ENCODE data around the gene MYLK4.
A peak's percentile ranks its signal among the peaks of the same experiment; 100 is the strongest.

Gene MYLK4

GRCh38 chr6:2626401-2626800 lies 124.3 kb downstream of the MYLK4 start:
- Histone ChIP-seq H2BK120ac (ENCODE audit: low read depth, low read length) (no peak overlapping the region), H3K14ac (ENCODE audit: low read length in 2 of 2) (no peak overlapping the region), H3K36me3 (ENCODE audit: control insufficient read depth in 1 of 2, insufficient read depth in 2 of 2, low read depth in 1 of 2, low read length in 2 of 2) (no peaks in the 10 kb centered on the region), H3K18ac (ENCODE audit: low read depth in 1 of 2, low read length in 2 of 2) (no peak overlapping the region), H3K4me3 (ENCODE audit: insufficient read depth in 1 of 2, low read depth in 1 of 2, low read length in 2 of 2) (no peak overlapping the region), H3K27me3 (ENCODE audit: control insufficient read depth in 1 of 2, insufficient read depth in 1 of 2, low read length in 2 of 2) (no peaks in the 10 kb centered on the region), H3K23ac (ENCODE audit: low read length in 2 of 2) (no peak overlapping the region), H3K9me3 (ENCODE audit: control insufficient read depth, low read length) (no peaks in the 10 kb centered on the region), H3K9ac (ENCODE audit: low read length) (no peak overlapping the region), H3K79me1 (replicated peaks; ENCODE audit: low read length, poor library complexity, severe bottlenecking) (no peaks in the 10 kb centered on the region), H4K8ac (ENCODE audit: low read length) (no peak overlapping the region), H2BK5ac (ENCODE audit: low read depth, low read length, poor library complexity, severe bottlenecking) (no peak overlapping the region), H2BK12ac (ENCODE audit: low read length in 2 of 2) (no peak overlapping the region), H2AFZ (ENCODE audit: low read depth, low read length) (no peak overlapping the region), H3K4me2 (ENCODE audit: low read length, poor library complexity, severe bottlenecking) (no peak overlapping the region), H4K91ac (ENCODE audit: low read length) (no peak overlapping the region), H2AK5ac (ENCODE audit: low read length, severe bottlenecking) (peak overlapping the region; percentile 44), H3K27ac (ENCODE audit: low read length, poor library complexity, severe bottlenecking) (no peak overlapping the region), H3K4ac (ENCODE audit: low read depth in 1 of 2, low read length in 2 of 2) (no peak overlapping the region), H2BK15ac (ENCODE audit: low read depth, poor library complexity, severe bottlenecking) (no peak overlapping the region), H3K4me1 (ENCODE audit: control insufficient read depth, insufficient read depth, low read depth, low read length) (peaks cover 7% of the 10 kb centered on the region)
- peak; percentile 36 for DNase-seq
- WGBS = 51% methylated on average over 7 of the region's 7 CpGs

GRCh38 chr6:2625581-2625980 lies 125.1 kb downstream of the MYLK4 start:
- H3K36me3 ChIP-seq (ENCODE audit: control insufficient read depth in 1 of 2, insufficient read depth in 2 of 2, low read depth in 1 of 2, low read length in 2 of 2) = no peaks in the 10 kb centered on the region
- H2BK15ac ChIP-seq (ENCODE audit: low read depth, poor library complexity, severe bottlenecking) = no peak overlapping the region
- H3K4me1 ChIP-seq (ENCODE audit: control insufficient read depth, insufficient read depth, low read depth, low read length) = peaks cover 3% of the 10 kb centered on the region
- H3K9me3 ChIP-seq (ENCODE audit: control insufficient read depth, low read length) = no peaks in the 10 kb centered on the region
- no peak overlapping the region for H3K9ac ChIP-seq (ENCODE audit: low read length)
- DNase-seq = peak; percentile 46
- no peak overlapping the region for H4K91ac ChIP-seq (ENCODE audit: low read length)
- H4K8ac ChIP-seq (ENCODE audit: low read length) = no peak overlapping the region
- H3K4ac ChIP-seq (ENCODE audit: low read depth in 1 of 2, low read length in 2 of 2) = no peak overlapping the region
- no peak overlapping the region for H2BK12ac ChIP-seq (ENCODE audit: low read length in 2 of 2)
- no peak overlapping the region for H2BK120ac ChIP-seq (ENCODE audit: low read depth, low read length)
- H2AFZ ChIP-seq (ENCODE audit: low read depth, low read length) = no peak overlapping the region
- WGBS = no CpG with 5 or more reads among the region's 1 CpG
- H2AK5ac ChIP-seq (ENCODE audit: low read length, severe bottlenecking) = no peak overlapping the region
- no peak overlapping the region for H3K23ac ChIP-seq (ENCODE audit: low read length in 2 of 2)
- no peak overlapping the region for H3K18ac ChIP-seq (ENCODE audit: low read depth in 1 of 2, low read length in 2 of 2)
- no peaks in the 10 kb centered on the region for H3K79me1 ChIP-seq (replicated peaks; ENCODE audit: low read length, poor library complexity, severe bottlenecking)
- no peak overlapping the region for H3K4me3 ChIP-seq (ENCODE audit: insufficient read depth in 1 of 2, low read depth in 1 of 2, low read length in 2 of 2)
- no peak overlapping the region for H2BK5ac ChIP-seq (ENCODE audit: low read depth, low read length, poor library complexity, severe bottlenecking)
- H3K14ac ChIP-seq (ENCODE audit: low read length in 2 of 2) = no peak overlapping the region
- no peak overlapping the region for H3K27ac ChIP-seq (ENCODE audit: low read length, poor library complexity, severe bottlenecking)
- peaks cover 2 to 5% of the 10 kb centered on the region in 2 experiments for H3K27me3 ChIP-seq (ENCODE audit: control insufficient read depth in 1 of 2, insufficient read depth in 1 of 2, low read length in 2 of 2)
- no peak overlapping the region for H3K4me2 ChIP-seq (ENCODE audit: low read length, poor library complexity, severe bottlenecking)

GRCh38 chr6:2624177-2624576 lies 126.5 kb downstream of the MYLK4 start:
- Histone ChIP-seq H3K9me3 (ENCODE audit: control insufficient read depth, low read length) (no peaks in the 10 kb centered on the region), H3K9ac (ENCODE audit: low read length) (no peak overlapping the region), H3K27ac (ENCODE audit: low read length, poor library complexity, severe bottlenecking) (no peak overlapping the region), H2AK5ac (ENCODE audit: low read length, severe bottlenecking) (no peak overlapping the region), H3K4ac (ENCODE audit: low read depth in 1 of 2, low read length in 2 of 2) (no peak overlapping the region), H2BK120ac (ENCODE audit: low read depth, low read length) (no peak overlapping the region), H4K91ac (ENCODE audit: low read length) (no peak overlapping the region), H4K8ac (ENCODE audit: low read length) (no peak overlapping the region), H3K4me3 (ENCODE audit: insufficient read depth in 1 of 2, low read depth in 1 of 2, low read length in 2 of 2) (no peak overlapping the region), H3K23ac (ENCODE audit: low read length in 2 of 2) (no peak overlapping the region), H3K79me1 (replicated peaks; ENCODE audit: low read length, poor library complexity, severe bottlenecking) (no peaks in the 10 kb centered on the region), H3K36me3 (ENCODE audit: control insufficient read depth in 1 of 2, insufficient read depth in 2 of 2, low read depth in 1 of 2, low read length in 2 of 2) (no peaks in the 10 kb centered on the region), H2BK15ac (ENCODE audit: low read depth, poor library complexity, severe bottlenecking) (no peak overlapping the region), H3K4me2 (ENCODE audit: low read length, poor library complexity, severe bottlenecking) (no peak overlapping the region), H2BK5ac (ENCODE audit: low read depth, low read length, poor library complexity, severe bottlenecking) (no peak overlapping the region), H3K14ac (ENCODE audit: low read length in 2 of 2) (no peak overlapping the region), H3K27me3 (ENCODE audit: control insufficient read depth in 1 of 2, insufficient read depth in 1 of 2, low read length in 2 of 2) (peaks cover 13% of the 10 kb centered on the region in 2 experiments), H2AFZ (ENCODE audit: low read depth, low read length) (no peak overlapping the region), H2BK12ac (ENCODE audit: low read length in 2 of 2) (no peak overlapping the region), H3K18ac (ENCODE audit: low read depth in 1 of 2, low read length in 2 of 2) (no peak overlapping the region), H3K4me1 (ENCODE audit: control insufficient read depth, insufficient read depth, low read depth, low read length) (no peaks in the 10 kb centered on the region)
- WGBS = 89% methylated on average over 12 of the region's 12 CpGs
- no peak for DNase-seq

- Histone ChIP-seq H4K91ac (ENCODE audit: low read length) (no peak overlapping the region), H3K4ac (ENCODE audit: low read depth in 1 of 2, low read length in 2 of 2) (no peak overlapping the region), H3K23ac (ENCODE audit: low read length in 2 of 2) (no peak overlapping the region), H3K4me3 (ENCODE audit: insufficient read depth in 1 of 2, low read depth in 1 of 2, low read length in 2 of 2) (no peak overlapping the region), H4K8ac (ENCODE audit: low read length) (no peak overlapping the region), H2BK12ac (ENCODE audit: low read length in 2 of 2) (no peak overlapping the region), H2AK5ac (ENCODE audit: low read length, severe bottlenecking) (no peak overlapping the region), H3K27me3 (ENCODE audit: control insufficient read depth in 1 of 2, insufficient read depth in 1 of 2, low read length in 2 of 2) (peaks cover 15 to 20% of the 10 kb centered on the region in 2 experiments), H2BK15ac (ENCODE audit: low read depth, poor library complexity, severe bottlenecking) (no peak overlapping the region), H3K9ac (ENCODE audit: low read length) (no peak overlapping the region), H3K4me2 (ENCODE audit: low read length, poor library complexity, severe bottlenecking) (no peak overlapping the region), H3K4me1 (ENCODE audit: control insufficient read depth, insufficient read depth, low read depth, low read length) (no peaks in the 10 kb centered on the region), H2BK5ac (ENCODE audit: low read depth, low read length, poor library complexity, severe bottlenecking) (no peak overlapping the region), H3K18ac (ENCODE audit: low read depth in 1 of 2, low read length in 2 of 2) (no peak overlapping the region), H3K79me1 (replicated peaks; ENCODE audit: low read length, poor library complexity, severe bottlenecking) (no peaks in the 10 kb centered on the region), H3K9me3 (ENCODE audit: control insufficient read depth, low read length) (no peaks in the 10 kb centered on the region), H2BK120ac (ENCODE audit: low read depth, low read length) (no peak overlapping the region), H3K14ac (ENCODE audit: low read length in 2 of 2) (no peak overlapping the region), H3K27ac (ENCODE audit: low read length, poor library complexity, severe bottlenecking) (no peak overlapping the region), H3K36me3 (ENCODE audit: control insufficient read depth in 1 of 2, insufficient read depth in 2 of 2, low read depth in 1 of 2, low read length in 2 of 2) (no peaks in the 10 kb centered on the region), H2AFZ (ENCODE audit: low read depth, low read length) (no peak overlapping the region)
- 71% methylated on average over 10 of the region's 10 CpGs for WGBS
- no peak for DNase-seq
Measured at GRCh38 chr6:2623295-2623694, 127.4 kb downstream of the MYLK4 start.
